LNCAP (cell line): ENCODE measurements around the gene CPNE9.

Experiments
- CTCF ChIP-seq: fragments of 450-650 bp; IDR thresholded peaks from 2 replicates; pipeline ENCODE4 v1.5.1; 2017; ENCODE audit warnings: mild to moderate bottlenecking

The CPNE9 gene

GRCh38 chr3:9749645-9750555 lies 46.3 kb downstream of the CPNE9 start, which contains the start of gene OGG1:
TSS of gene OGG1 (plus strand) at chr3:9749952. CDS start at chr3:9750287, 335 bp downstream.
- no peak for TF ChIP-seq CTCF

- TF ChIP-seq CTCF, result no peak
Measured at GRCh38 chr3:9750556-9751411, 47.2 kb downstream of the CPNE9 start.

- TF ChIP-seq CTCF, result no peak
Measured at GRCh38 chr3:9754678-9755077, 51.0 kb downstream of the CPNE9 start.

- no peak for TF ChIP-seq CTCF
Measured at GRCh38 chr3:9757427-9757826, 53.8 kb downstream of the CPNE9 start.

- no peak for TF ChIP-seq CTCF
Measured at GRCh38 chr3:9760779-9761505, 57.3 kb downstream of the CPNE9 start.

GRCh38 chr3:9761919-9762318 lies 58.3 kb downstream of the CPNE9 start:
- TF ChIP-seq CTCF, result no peak

GRCh38 chr3:9762871-9763270 lies 59.2 kb downstream of the CPNE9 start:
- no peak for TF ChIP-seq CTCF
